Testis (tissue), 3 donors: Measurements from ENCODE around the gene NLRP3. TPM values are rescaled to one million over a fixed set of nuclear protein-coding genes. Genes with fewer than 3 reads are reported as not detected.

Experiments used
- DNase-seq: peaks from one replicate; pipeline ENCODE4 v3.0.0-alpha.2; 2019
- H3K27ac ChIP-seq, 2 donors: fragments of 200-600 bp; sonication (generic); one replicate each; pipeline ENCODE4 v1.5.1; 2019
- H3K27me3 ChIP-seq: fragments of 200-600 bp; sonication (generic); one replicate; pipeline ENCODE4 v1.5.1; 2019
- H3K36me3 ChIP-seq: fragments of 200-600 bp; sonication (generic); one replicate; pipeline ENCODE4 v1.5.1; 2017; ENCODE audit warnings: low read depth; ENCODE audit errors: missing control alignments
- H3K4me1 ChIP-seq: fragments of 200-600 bp; sonication (generic); one replicate; pipeline ENCODE4 v1.5.1; 2019
- H3K4me3 ChIP-seq, 2 donors: fragments of 200-600 bp; sonication (generic); one replicate each; pipeline ENCODE4 v1.5.1; 2017 to 2019
- H3K9me3 ChIP-seq: fragments of 200-600 bp; sonication (generic); one replicate; pipeline ENCODE4 v1.5.1; 2017
- CTCF ChIP-seq, 3 experiments: fragments of 450-650 bp in 2 of 3; fragments of 200-600 bp in 1 of 3; sonication (generic) in 1 of 3; IDR thresholded peaks; one replicate each; pipeline ENCODE4 v1.5.1; 2016 to 2019; ENCODE audit warnings: antibody characterized with exemption in 3 of 3, mild to moderate bottlenecking in 2 of 3, moderate library complexity in 1 of 3
- POLR2A ChIP-seq: fragments of 450-650 bp; IDR thresholded peaks from one replicate; pipeline ENCODE4 v1.6.1; 2017; ENCODE audit warnings: antibody characterized with exemption, mild to moderate bottlenecking, moderate library complexity
- WGBS, 2 donors: methylation state at CpG; one replicate each; pipeline ENCODE4 v1.1.5; 2018; 5-methylcytosine and 5-hydroxymethylcytosine counted together
- intact Hi-C: fragments of 100-400 bp; cut with DNase I; formaldehyde crosslinking; loops from one replicate; pipeline ENCODE4 v1.15.1; 2023; ENCODE audit warnings: low total_unique reads
- polyA plus RNA-seq: library from polyadenylated mRNA; stranded (reverse); fragments of 350-450 nt; fragmentation: Illumina TruSeq; extraction: RNeasy Lipid Tissue Mini Kit (QIAGEN cat#74804); gene quantifications from one replicate; pipeline ENCODE4 v1.2.3, GENCODE V29; 2014; ENCODE audit warnings: low read depth, low replicate concordance; ENCODE audit not compliant: insufficient read depth
- total RNA-seq, 2 donors: library from RNA; depleted of rRNA; stranded (reverse); fragments of >200 nt; gene quantifications; one replicate each; pipeline ENCODE4 v1.2.3, GENCODE V29; 2016

Gene NLRP3
- total and polyA plus RNA-seq, 3 donors from 2014 or later, result 0.31 to 1.4 (median 0.92) TPM

GRCh38 chr1:247435030-247435758, 19.2 kb downstream of the NLRP3 start:
- DNase-seq, result no peak
- H3K36me3 ChIP-seq, result no peaks in the 10 kb centered on the region
- no peaks in the 10 kb centered on the region for H3K27me3 ChIP-seq
- WGBS, 2 donors, result 78 to 84% methylated on average over 13 of the region's 13 CpGs
- no peaks in the 10 kb centered on the region for H3K4me1 ChIP-seq
- H3K27ac ChIP-seq, result no peak overlapping the region
- no peak overlapping the region for H3K4me3 ChIP-seq
- intact Hi-C loops, result no loop called here
- TF ChIP-seq CTCF (IDR thresholded peaks at IDR 0.05) (no peak), POLR2A (no peak)
- H3K9me3 ChIP-seq, result no peaks in the 10 kb centered on the region

- Histone ChIP-seq H3K4me3 (no peak overlapping the region), H3K27ac (no peak overlapping the region), H3K4me1 (no peaks in the 10 kb centered on the region), H3K9me3 (no peaks in the 10 kb centered on the region), H3K36me3 (no peaks in the 10 kb centered on the region), H3K27me3 (no peaks in the 10 kb centered on the region)
- intact Hi-C loops, result no loop called here
- TF ChIP-seq CTCF (IDR thresholded peaks at IDR 0.05) (no peak), POLR2A (no peak)
- no peak for DNase-seq
- WGBS, 2 donors, result 88 to 90% methylated on average over 3 of the region's 3 CpGs
Measured at GRCh38 chr1:247435759-247436147, 19.8 kb downstream of the NLRP3 start.

- no peak overlapping the region for H3K4me3 ChIP-seq
- H3K27me3 ChIP-seq, result no peaks in the 10 kb centered on the region
- no peak for DNase-seq
- WGBS, 2 donors, result 75 to 87% methylated on average over 17 of the region's 17 CpGs
- H3K9me3 ChIP-seq, result no peaks in the 10 kb centered on the region
- H3K27ac ChIP-seq, result no peak overlapping the region
- H3K4me1 ChIP-seq, result no peaks in the 10 kb centered on the region
- no peaks in the 10 kb centered on the region for H3K36me3 ChIP-seq
- intact Hi-C loops, result no loop called here
- TF ChIP-seq POLR2A (no peak), CTCF (IDR thresholded peaks at IDR 0.05) (no peak)
Measured at GRCh38 chr1:247437551-247438505, 21.9 kb downstream of the NLRP3 start.

- Histone ChIP-seq H3K4me3 (no peak overlapping the region), H3K27ac (no peak overlapping the region), H3K27me3 (no peaks in the 10 kb centered on the region), H3K9me3 (no peaks in the 10 kb centered on the region), H3K36me3 (no peaks in the 10 kb centered on the region), H3K4me1 (no peaks in the 10 kb centered on the region)
- WGBS, 2 donors, result 53 to 66% methylated on average over 6 of the region's 6 CpGs
- intact Hi-C loops, result no loop called here
- no peak for DNase-seq
- TF ChIP-seq CTCF (IDR thresholded peaks at IDR 0.05), result no peak
- TF ChIP-seq POLR2A, result no peak
Measured at GRCh38 chr1:247440001-247440620, 24.1 kb downstream of the NLRP3 start.
